GM18519 (cell line): Measurements from ENCODE around the gene FOXL1.

Experiments used
- ATAC-seq: cut with Tn5 transposase; IDR thresholded peaks from one replicate; pipeline ENCODE4 v1.9.1; 2021; ENCODE audit warnings: mild to moderate bottlenecking, moderate library complexity; ENCODE audit not compliant: unreplicated experiment, low FRiP score

Gene FOXL1

DNA sequence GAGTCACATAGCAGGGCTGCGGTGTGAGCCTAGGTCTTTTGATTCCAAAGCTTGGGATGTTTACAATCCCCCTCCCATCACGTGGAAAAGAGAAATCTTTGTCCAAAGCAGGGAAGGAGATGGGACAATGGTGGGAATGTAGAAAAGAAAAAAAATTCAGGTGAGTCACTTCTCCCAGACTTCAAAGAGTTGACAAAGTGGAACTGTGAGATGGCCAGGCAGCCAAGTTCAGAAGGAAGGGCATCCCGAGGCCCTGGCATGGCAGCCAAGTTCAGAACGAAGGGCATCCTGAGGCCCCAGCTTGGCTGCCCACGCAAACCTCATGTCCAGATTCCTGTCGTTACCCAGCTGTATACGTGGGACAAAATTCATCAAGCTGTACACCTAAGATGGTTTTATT is 47.5 kb downstream of the FOXL1 start:
- ATAC-seq, result no peak

DNA sequence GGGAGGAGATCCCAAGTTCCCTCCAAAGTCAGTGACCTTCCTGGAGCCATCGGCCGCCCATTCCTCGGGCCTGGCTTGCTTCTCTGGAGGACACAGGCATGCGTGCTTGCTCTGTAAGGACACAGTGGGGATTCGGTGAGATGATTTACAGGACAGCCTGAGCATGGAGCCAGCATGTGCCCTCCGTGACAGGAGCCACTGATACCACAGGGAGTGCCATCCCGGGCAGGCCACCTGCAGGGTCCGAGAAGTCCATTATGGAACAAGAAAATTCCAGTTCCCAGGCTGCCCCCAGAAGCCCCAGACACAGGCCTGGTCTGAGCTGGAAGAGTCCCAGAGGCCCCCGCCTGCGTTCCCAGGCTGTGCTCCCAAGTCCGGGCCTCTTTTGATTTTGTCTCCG is 47.9 kb downstream of the FOXL1 start:
- no peak for ATAC-seq

DNA sequence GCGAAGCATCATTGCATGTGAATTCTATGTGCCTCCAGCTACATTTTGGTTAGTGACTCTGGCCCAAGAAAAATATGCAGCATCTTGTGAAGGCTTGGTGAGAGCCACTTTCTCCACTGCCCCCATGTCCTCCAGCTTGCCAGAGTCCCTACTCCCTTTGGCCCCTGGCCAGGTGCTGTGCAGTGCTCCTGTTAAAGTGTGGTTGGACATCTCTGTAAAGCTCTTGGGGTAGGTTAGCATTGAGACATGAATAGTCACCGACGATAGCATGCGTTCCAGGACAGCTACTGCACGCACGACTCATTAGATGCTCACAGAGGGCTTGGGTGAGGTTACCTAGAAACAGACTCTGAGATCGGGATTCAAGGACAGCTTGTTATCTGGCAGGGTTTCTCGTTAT is 48.6 kb downstream of the FOXL1 start:
- ATAC-seq, result no peak

DNA sequence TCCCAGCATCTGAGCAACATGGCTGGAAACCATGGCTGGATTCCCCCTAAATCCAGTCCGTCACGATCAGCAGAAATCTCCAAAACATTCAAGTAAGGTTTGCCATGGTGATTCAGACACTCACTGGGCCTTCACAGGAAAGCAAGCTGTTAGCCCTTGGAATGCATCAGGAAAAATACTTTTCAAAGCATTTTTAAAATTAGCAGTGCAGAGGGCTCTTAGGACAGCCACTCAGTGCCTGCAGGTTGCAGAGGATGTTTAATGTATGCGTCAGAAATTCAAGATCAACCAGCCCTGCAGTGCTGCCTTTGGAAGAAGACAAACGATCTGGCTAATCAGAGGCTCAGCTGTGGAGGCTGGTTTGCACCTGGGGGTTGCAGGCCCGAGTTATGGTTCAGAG is 50.3 kb downstream of the FOXL1 start:
- ATAC-seq, result no peak

DNA sequence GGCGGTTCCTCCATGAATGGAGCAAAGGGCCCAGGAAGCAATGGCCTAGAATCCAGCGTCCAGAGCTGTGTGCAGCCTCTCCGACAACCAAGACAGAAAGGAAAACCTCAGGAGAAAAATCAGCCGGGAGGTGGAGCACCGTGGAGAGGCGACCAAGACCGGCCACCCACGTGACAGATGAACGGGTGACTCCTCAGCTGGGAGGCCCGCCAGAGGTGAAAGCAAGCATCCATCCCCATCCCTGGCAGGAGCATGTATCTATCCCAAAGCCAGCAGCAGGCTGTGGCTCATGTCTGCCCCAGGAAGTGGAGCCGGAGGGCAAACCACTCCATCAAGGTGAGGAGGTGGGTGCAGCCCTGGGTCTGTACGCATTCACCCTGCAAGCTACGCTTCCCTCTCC is 52.1 kb downstream of the FOXL1 start:
- ATAC-seq, result no peak

DNA sequence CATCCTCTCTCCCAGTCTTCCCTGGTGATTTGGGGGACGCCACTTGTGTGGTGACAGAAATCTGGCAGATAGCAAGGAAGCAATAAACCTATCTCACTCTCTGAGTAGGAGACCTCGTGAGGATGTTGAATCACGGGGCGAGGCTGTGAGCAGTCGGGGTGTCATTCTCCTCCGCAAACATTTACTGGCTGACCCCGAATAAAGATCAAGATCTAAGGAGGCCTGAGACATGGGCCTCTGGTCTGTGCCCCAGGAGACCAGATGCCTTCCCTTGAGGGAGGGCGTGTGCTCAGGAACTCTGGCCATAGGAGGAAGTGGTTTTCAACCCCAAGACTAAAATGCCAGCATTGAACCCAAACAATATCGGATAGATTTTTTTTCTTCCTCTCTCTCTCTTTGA is 53.1 kb downstream of the FOXL1 start:
- ATAC-seq, result no peak
